GM19372 (cell line): ENCODE measurements around the gene CLCN7.
A peak's percentile ranks its signal among the peaks of the same experiment; 100 is the strongest.

Experiments
- ATAC-seq: cut with Tn5 transposase; IDR thresholded peaks from one replicate; pipeline ENCODE4 v1.9.1; 2021; ENCODE audit warnings: mild to moderate bottlenecking, low read depth, moderate library complexity; ENCODE audit not compliant: unreplicated experiment

Gene CLCN7

GRCh38 chr16:1474796-1475551, at the start of gene CLCN7:
TSS of gene CLCN7 (minus strand) at chr16:1475028. CDS start at chr16:1474974, 54 bp downstream.
- ATAC-seq = peak; percentile 88

DNA sequence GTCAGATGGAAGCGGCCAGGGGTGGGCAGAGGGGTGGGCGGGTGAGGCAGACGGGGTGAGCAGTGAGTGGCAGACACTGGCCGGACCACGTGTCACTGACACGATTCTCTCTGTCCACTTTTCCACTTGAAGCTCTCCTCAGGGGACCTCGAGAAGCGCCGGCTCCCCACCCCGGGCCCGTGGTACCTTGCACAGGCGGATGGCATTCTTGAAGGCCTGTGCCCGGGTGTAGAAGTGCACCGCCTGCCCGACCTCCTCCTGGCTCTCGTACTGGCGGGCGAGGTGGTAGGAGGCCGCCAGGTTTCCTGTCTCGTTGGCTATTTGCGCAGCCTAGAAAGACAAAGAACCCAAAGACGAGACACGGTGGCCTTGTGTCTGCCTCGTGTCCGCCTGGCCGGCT, 49.5 kb upstream of the CLCN7 start:
- ATAC-seq = no peak

DNA sequence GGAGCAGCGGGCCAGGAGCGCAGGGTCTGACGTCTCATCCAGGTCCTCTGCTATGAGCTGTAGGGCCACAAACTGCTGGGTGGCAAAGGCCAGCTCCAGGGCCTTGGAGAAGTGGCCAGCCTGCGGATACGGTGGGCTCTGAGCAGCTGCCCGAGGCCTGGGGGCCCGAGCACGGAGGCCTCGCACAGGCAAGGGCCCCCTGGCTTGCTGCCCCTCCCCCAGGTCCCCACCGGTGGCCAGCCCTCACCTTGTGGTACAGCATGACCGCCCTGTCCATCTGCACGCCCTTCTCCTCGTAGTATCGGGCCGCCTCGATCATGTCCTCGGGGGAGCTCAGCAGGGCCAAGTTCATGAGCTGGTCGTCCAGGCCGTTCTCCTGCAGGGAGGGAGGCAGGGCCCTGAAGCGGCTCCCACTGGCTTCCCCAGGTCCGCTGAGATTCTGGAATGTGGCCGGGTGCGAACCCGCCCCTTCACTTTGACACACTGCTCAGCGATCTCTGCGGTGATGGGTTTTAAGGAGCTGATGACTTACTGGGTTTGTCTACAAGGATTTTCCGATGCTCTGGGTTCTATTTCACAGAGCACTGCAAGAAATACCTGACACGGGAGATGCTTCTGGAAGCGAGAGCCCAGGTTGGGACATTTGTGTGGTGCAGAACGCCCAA, 48.9 kb upstream of the CLCN7 start:
- no peak for ATAC-seq

GRCh38 chr16:1520461-1520860, 45.6 kb upstream of the CLCN7 start:
- ATAC-seq = no peak

DNA sequence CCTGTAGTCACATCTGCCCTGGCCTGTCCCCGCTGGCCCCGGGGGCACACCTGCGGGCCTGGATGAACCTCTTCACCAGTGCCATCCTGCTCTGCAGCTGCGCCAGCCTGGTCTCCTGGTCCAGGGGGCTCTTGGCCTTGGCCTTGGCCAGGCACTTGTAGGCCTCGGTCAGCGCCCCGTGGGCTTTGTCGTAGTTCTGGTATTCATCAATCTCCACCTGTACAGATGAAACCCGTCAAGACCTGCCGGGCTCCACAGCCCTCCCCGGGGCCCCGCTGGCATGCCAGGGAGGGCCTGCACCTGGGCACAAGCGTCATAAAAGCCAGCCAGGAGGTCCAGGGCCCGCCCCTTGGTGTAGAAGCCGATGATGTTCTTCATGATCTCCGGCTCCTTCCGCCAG, 45.0 kb upstream of the CLCN7 start:
- no peak for ATAC-seq

DNA sequence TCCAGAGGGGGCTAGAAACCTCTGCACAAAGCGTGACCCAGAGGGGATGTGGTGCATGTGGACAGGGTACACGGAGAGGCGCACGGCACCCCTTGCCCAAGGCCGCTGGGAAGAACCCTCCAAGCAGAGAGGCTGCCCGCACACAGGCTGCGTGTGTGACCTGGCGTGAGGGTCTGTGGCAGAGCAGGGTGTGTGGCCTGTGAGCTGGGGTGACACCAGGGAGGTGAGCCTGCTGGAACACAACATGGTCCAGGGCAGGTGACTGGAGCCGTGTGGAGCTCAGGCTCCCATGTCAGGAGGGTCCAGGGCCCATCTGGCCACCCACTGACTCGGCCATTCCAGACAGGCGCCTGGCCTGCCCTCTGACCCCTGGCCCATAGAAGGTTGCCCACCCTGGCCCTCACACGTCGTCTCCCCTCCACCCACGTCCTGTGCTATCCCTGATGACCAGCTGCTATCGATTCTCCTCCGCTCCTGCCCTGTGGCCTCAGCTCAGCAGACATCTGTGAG, 43.9 kb upstream of the CLCN7 start:
- no peak for ATAC-seq

DNA sequence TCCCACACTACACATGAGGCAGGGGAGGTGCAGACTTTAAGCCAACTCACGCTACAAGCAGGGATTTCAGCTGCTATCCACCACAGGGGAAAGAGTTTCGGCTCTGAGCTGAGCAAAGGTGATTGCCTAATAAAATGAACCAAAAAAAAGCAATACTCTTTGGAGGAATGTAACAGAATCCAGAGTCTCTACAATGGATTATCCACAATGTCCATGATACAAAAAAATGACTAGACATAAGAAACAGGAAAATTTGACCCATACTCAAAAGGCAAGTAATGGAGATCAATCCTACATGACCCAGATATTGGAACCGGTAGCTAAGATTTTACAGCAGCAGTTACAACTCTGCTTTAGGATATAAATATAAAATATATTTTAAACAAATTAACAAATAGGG, 39.7 kb upstream of the CLCN7 start:
- no peak for ATAC-seq

DNA sequence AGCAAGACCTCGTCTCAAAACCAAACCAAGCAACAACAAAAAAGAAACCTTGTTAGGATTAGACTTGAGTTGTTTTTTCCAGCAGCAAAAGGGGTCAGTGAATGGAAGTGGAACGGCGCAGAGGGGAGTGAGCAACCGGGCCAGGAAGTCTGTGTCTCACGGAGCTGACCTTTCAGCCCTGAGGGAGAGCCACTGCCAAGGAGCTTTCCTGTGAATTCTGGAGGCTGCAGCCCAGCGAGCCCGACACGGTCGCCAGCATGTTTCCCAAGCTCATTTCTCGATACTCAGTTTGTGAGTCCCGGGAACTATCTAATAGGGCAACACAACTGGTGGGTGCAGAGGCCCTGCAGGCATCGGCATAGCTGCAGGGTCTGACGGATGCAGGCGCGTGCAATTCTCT, 37.9 kb upstream of the CLCN7 start:
- no peak for ATAC-seq

GRCh38 chr16:1511662-1512569, 37.1 kb upstream of the CLCN7 start:
- ATAC-seq = no peak

DNA sequence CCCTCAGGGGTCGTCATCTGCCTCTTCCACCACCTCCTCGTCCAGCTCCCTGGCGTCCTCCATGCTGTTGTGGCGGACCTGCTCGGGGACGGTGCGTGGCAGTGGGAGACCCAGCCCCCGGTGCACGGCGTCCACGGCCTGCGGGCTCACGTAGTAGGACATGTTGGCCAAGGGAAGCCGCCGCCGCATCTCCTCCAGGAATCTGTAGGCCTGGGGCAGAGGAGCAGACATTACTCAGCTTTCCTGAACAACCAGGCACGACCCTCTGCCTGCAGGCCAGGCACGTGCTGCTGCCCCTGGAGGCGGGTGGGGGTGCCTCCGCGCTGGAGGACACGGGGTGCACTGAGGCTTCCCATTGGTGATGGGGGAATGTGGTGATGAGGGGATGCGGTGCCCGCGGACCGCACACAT, 36.1 kb upstream of the CLCN7 start:
- ATAC-seq = no peak

DNA sequence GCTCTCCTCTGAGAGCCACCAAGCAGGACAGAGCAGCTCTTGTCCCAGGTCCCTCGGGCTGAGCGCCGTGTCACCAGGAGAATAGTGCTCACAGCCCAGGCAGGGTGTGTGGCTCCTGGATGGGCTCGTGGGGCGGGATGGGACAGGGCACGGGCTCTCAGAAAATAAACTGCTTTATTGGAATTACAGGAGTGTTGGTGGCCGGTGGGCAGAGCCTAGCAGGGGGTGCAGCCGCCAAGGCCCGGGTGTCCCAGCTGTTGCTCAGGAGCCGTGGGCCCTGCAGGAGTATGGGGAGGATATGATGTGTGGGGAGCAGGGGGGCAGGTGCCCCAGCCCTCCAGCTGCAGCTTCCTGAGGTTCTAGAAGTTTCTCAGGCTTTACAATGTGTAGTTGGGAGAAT, 35.4 kb upstream of the CLCN7 start:
- no peak for ATAC-seq

GRCh38 chr16:1509307-1510221, 34.7 kb upstream of the CLCN7 start:
- no peak for ATAC-seq

DNA sequence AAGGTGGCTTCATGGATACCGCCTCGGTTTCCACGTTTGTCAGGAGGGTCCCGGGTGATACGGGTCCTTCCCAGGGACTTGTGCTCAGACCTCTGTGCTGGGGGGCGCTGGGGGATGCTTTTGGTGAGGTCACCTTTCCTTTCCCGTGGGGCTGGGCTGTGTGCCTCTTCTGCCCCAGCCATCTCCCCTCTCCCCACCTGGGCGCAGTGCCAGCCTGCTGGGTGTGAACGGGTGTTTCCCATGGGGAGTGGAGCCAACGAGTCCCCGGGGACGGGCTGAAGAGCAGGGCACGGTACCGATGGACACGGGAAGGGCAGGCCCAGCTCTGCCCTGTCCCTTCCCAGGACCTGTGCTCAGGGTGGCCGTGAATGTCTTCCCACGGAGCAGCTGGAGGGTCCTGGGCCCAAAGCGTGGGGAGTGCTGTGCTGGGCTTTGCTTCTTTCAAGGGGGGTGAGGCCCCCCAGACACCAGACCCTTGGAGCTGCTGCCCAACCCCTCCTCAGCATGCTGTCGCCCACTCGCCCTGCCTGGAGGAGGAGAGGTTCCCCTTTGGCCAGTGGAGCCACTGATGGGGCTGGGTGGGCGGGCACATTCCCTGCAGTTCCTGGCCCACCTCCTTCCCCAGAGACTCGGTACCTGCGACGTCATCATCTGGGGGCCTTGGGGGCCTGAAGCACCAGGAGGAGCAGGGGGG, 33.8 kb upstream of the CLCN7 start:
- ATAC-seq = no peak

DNA sequence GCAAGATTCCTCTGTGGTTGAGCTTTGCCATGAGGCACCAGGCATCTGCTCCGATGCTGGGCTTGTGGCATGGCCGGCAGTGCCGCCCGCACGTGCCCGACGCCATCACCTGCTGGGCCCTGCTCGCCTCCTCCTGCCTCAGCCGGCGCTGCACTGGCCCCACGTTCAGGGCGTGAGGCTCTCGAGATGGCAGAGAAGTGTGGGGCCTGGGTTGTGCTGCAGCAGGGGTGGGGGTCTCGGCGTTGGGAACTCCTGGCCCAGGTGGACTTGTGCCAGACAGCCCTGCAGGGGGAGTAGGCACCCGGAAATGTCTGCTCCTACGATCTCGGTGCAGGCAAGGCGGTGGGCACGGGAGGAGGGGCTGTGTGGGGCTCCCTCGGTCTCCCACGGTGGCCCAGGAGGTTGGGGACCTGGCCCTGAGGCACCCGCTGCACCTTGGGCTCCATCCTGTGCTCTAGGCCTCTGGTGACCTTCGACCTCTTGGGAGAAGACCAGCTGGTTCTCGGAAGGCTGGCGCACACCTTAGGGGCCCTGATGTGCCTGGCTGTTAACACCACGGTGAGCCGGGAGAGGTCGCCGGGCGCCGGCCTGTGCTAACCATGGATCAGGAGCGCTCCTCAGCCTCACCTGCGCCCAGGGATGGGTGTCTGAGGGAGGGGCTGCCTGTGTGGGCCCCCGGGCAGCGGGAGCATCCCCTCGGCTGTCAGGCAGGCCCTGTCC, 31.8 kb upstream of the CLCN7 start:
- no peak for ATAC-seq

DNA sequence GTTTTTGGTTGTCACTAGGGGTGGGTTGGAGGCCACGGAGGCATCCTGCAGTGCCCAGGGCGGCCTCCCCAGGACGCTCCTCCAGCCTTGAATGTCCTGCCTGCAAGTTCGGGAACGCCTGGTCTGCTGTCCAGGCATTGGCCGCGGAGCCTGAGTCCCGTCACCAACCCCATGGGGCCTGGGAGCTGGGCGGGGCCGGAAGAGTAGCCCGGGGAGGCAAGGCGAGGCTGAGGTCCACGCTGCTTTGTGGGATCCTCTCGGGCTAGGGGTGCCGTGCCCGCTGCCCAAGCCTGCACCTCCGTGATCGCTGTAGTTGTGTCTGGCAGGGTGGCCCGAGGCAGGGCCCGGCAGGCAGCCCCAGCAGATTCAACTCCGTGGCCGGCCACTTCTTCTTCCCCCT, 31.1 kb upstream of the CLCN7 start:
- no peak for ATAC-seq

GRCh38 chr16:1505073-1505844, 30.4 kb upstream of the CLCN7 start:
- ATAC-seq = no peak

- ATAC-seq = no peak
Observed at GRCh38 chr16:1503110-1503955, 28.5 kb upstream of the CLCN7 start.
